ENCODE data around the gene ZMIZ1.

Gene ZMIZ1

DNA sequence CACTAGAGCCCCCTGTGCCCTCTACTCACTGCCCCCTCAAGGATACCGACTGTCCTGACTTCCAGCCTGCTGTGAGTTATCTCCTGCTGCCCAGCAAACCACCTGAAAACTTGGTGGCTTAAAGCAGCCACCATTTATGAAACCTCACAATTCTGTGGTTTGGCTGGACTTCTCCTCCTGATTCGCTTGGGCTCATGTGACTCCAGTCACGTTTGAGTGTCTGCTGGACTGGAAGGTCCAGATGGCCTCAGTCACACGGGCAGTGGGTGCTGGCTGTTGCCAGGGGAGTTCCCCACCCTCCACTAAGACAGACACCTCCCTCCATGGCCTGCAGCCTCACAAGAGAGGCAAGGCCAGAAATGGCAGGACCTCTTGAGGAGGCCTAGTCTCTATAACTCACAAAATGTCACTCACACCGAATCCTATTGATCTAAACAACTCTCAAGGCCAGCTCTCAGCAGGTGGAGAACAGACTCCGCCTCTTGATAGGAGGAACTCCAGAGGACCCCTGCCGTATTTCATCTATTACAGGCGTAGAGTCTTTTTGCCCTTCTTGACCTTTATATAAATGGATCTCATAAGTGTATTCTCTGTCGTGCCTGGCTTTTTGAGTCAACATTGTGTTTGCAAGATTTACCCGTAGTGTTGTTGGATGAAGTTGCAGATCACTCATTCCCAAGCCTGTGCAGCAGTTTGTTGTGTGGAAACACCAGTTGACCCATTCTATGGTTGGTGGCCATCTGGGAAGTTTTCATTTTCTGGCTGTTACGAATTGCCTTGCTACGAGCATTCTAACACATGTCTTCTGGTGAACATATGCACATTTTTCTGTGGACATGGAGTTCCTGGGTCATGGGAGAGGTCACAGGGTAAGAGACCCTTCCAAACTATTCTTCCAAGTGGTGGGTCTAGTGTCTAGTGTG lies 48.3 kb downstream of the ZMIZ1 start:
- no peak for DNase-seq (ENCODE audit: low read depth)

DNA sequence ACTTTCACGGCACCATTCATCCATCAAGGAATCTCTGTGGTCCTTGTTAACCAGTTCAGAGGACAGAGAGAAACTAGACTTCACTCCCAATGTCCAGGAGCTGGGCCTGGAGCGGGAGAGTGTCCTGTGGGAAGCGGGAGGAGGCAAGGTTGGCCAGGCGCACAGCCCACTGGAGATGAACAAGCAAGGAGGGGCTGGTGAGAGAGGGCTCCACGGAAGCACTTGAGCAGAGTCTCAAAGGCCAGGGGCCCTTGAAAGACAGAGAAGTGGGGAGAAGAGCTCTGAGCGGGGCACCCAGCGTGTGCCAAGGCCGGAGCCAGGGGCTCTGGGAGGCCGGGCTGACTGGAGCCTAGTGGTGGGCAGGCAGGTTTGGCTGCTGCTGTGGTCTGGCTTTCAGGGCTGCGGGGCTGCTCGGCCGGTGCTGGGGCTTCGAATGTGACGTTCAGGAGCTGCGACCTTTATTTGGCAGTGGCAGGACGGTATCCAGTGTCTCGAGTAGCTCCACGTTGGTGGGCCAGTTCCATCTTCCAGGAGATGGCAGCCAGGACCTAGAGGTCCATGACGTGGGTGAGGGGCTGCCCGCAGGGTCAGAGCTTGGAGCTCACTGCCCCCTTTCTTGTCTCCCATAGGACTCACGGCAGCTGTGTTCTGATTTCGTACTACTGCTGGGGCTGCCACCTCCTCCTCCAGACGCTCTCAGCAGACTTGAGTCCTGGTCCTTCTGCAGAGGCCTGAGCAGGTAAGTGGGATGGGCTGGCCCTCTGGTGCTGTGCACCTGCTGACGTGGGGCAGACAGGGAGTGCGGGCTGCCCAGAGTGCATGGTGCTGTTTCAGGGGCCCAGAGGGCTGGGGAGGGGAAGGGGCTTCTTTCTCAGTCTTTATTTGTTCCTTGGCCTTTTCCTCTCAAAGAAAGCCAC lies 49.8 kb downstream of the ZMIZ1 start:
- DNase-seq (ENCODE audit: low read depth): no peak

DNA sequence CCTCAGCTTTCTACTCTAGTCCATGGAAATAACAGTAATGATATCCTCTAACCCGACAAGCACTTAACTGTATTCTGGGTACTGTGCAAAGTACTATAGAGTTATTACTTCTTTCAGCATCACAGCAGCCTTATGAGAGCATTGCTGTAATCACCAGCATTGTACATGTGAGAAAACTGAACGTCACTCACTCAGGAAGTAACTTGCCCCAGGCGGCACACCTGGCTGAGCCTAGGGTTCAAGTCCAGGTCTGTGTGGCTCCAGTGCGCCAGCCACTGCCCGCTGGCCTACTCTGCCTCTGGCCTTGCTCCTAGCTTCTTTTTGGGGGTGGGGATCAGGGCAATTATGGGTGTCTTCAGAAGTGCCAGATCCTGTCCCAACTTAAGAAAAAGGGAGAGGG lies 50.5 kb downstream of the ZMIZ1 start:
- DNase-seq (ENCODE audit: low read depth): no peak

DNA sequence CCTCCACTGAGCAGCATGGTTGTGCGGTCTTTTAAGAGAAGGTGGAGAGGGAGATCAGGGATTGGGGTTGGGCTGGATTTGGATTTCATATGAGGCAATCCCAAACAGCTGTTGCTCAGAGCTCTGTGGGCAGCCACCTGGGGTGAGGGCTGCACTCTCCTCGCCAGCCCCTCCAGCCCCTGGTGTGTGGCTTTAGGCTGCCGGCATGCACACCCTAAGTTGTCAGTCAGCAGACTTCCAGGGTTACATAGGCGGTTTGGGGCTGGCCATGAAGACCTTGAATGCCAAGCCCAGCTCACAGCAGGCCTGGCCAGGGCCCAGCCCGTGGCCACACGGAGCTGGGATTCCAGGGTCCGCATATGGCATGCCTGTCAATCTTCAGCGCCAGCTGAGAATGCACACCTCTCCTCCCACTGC lies 54.8 kb downstream of the ZMIZ1 start:
- DNase-seq (ENCODE audit: low read depth): no peak

DNA sequence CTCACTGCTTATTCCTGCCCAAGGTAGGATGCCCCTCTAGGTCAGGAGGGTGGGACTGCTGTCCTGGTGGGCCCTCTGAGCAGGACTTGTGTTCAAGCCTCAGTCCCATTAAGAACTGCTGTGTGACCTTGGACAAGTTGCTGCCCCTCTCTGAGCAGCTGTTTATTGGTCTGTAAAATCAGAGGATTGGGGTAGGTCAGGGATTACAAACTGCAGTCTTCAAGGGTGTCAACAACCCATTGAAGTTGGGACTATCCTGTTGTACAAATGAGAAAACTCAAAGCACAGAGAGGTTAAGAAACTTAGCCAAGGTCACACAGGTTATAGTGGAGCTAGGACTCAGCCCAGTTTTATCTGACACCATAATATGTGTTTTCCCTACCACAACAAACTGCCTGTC lies 55.3 kb downstream of the ZMIZ1 start:
- no peak for DNase-seq (ENCODE audit: low read depth)

DNA sequence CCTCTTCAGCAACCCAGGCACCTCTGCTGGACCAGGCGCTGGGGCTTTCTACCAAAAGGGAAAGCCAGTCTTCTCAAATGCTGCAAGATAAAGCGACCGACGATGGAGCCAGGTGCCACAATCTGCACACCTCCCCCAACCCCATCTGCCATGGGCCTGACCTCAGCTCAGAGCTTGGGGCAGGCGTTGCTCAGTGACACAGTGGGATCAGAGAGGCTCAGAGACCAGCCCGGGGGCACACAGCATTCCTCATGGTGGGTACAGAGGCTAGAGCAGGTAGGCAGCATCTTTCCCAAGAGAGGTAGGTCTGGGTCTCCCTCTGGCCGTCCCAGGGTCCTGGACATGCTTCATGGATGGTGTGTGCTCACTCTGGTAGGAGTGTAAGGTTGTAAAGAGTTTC lies 56.3 kb downstream of the ZMIZ1 start:
- no peak for DNase-seq (ENCODE audit: low read depth)

DNA sequence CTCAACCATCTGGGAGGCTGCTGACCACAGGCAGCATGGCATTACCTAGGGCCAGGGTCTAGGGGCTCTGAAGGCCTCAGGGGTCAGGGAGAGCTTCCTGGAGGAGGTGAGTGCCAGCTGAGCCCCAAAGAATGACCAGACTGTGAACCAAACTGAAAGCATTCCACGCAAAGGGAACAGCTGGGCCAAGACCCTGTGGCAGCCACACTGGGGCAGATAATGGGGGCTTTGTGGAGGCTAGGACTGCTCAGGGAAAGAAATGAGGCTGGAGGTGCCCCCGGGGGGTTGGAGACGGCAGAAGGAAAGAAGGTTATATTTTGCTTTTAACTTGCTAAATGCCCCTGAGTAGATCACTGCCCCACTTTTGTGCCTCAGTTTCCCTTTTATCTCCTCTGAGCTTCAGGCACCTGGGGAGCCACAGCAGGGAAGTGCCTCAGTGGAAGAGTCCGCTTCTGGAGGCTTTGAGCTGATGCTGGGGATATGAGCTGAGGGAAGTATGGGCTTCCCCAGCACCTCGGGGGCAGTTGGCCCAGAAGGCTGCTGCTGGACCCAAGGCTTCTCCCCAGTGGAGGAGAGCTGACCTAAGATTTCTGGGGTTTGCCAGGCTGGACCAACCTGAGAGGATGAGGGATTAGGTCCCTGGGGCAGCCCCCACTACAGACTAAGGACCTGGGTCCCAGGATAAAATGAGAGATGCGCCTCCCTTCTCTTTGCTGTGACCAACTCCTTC lies 57.8 kb downstream of the ZMIZ1 start:
- DNase-seq (ENCODE audit: low read depth): no peak

DNA sequence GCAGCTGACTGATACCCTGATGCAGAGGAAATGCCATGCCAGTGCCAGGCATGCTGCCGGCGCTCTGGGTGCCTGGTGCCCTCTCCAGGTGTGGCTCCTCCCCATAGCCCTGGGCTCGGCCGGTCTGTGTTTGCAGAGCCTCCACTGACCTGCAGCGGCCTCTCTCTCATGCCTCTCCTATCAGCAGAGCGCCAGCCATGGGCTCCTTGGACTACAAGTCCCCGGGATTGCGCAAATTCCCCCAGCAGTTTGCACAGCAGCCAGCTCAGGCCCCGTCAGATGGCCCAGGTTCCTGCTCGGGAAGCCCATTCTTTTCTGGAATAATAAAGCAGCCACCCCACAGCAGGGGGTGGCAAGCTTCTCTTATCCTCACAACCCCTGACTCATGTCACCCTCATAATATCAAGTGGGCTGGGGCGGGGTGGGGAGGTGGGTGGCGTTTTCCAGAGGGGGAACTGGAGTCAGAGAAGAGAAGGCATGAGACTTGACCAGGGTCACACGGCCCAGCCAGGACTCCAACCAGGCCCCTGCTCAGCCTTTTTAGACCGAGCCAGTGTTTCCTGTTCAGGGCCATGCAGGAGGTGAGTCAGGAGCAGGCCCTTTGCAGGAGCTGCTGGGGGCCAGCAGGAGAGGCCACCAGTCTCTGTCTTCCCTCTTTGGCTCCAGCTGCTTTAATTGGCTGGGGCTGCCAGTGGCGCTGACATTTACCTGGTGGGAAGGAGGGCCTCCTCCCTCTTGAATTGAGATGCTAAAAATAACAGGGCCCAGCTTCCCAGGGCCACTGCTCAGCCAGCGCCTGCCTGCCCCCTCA lies 58.6 kb downstream of the ZMIZ1 start:
- DNase-seq (ENCODE audit: low read depth): no peak

DNA sequence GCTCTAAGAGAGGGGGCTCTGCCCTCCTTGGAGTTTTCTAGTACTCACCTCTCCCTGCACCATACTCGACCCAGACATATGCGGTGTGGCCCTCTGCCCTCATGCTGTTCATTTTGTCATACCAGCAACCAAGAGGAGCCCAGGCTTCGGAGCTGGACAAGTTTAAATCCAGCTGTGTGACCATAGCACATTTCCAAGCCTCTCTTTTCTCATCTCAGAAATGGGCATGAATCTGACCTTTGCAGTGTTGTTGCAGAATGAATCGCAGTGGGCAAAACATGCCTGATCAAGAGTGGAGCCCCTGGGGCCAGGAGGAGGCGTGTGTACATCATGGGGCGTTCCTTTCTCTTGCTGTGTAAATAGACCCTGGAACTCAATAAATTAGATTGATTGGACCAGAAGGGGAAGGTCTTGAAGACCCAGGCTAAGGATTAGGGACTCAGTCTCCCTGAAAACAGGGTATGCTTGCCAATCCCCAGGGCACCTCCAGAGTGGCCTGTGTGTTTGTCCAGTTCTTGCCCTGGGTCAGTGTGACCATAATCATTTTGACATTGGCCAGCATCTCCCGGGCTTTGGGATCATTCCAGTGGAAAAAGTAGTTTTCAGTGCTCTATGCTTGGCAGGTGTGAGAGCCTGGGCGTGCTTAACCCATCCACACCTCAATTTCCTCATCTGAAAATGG lies 59.6 kb downstream of the ZMIZ1 start:
- no peak for DNase-seq (ENCODE audit: low read depth)

DNA sequence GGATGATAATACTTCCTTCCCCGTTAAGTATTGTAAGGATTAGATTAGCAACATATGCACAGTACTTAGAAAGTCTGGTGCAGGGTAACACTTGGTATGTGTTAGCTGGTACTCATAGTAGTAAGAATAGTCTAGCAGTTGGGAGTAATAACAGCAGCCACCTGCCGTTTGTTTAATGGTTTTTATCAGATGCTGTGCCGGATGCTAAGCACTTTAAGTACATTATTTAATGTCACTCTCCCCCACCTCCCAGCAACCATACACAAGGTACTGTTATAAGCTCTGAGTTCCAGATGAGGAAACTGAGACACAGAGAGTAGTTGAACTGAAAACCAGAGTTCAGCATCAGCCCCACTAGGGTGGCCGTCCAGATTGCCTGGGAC lies 60.1 kb downstream of the ZMIZ1 start:
- no peak for DNase-seq (ENCODE audit: low read depth)

DNA sequence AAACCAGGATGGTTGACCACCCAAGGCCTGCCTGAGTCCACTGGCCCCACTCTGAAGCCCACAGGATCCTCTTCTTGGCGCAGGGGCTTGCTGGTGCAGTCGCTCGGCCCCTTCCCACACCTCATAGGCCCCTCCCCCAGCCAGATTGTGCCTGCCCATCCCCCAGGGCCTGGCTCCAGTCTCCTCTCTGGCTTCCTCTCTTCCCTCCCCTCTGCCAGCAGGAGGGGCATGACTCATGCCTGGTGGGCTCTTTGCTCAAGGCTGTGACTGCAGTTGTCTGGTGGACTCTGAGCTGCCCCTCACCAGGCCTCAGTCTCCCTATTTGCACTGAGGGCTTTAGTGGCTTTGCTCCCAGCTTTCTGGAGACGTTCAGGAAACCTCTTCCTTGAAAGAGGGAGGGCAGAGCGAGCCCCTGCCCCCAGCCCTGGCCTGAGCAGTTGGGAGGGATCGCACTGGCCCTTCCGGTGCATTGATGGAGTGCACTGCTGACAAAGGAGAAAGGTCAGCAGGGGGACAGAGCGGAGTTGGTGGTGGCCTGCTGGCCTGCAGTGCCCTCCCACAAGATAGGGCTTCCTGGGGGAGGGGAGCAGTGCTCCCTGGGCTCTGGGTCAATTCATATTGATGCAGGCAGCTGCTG lies 60.7 kb downstream of the ZMIZ1 start:
- DNase-seq (ENCODE audit: low read depth): no peak

DNA sequence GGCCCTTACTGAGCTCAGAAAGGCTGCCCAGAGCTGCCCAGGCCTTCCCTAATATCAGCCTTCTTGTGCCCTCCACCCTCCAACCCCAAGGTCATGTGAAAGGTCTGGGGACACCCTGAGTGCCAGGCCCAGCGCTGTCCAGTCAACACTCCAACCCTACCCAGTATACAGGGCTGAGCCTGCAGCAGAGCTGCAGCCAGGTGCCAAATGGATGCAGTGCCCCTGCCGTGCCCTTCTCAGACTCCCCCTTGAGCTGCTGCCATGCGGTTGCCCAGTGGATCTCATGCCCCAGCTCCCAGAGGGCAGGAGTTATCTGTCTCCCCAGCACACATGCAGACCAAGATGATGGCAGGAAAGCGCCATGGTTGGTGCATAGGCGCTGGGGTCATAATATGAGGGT lies 61.5 kb downstream of the ZMIZ1 start:
- no peak for DNase-seq (ENCODE audit: low read depth)

DNA sequence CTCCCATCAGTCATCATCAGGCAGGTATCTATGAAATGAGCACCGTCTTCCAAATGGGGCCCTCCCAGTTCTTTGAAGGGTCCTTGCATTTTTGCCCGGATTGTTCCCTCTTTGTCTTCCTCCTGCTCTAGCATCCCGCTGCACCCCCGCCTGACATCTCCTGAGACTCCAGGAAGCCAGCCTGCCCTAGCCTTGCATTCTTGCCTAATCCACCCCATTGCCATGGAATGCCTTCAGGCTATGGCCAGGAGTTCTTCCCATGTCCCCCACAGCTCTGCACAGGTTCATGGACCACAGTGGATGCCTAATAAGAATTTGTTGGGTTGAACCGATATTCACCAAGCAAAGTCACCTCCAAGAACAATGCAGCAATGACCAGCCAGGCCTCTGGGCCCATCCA lies 62.1 kb downstream of the ZMIZ1 start:
- no peak for DNase-seq (ENCODE audit: low read depth)

DNA sequence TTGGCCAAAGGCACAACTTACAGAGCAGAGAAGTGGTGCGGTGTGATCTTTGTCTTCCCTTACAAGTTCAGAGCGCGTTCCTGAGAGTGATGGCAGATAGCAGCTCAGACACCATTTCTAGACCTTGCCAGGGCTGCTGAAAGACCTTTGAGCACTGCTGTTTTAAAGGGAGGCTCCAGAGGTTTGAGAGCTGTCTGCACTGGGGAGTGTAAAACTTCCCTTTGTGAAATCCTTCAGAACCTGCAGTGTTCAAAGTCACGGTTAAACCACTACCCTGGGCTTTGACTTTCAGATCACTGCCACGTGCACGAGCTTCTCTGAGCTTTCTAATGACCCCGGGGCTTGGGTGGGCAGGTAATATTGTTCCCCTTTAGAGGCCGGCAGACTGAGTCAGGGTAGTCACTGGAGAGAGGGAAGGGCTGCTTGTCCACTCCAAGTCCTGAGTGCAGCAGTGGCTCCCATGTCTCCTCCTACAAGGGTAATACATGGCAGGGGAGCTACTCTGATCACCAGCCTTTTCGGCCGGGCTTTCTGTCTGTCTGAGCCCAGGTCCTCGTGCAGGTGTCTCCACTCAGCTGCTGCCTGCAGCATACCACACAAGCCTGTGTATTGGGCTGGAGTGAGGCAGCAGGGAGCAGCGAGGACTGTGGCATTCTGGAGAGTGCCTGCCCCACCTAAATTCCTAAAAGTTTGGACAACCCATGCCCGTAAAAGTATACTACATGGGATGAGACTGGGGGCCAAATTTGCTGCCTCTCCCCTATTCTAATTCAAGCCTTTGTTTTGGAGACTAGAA lies 63.3 kb downstream of the ZMIZ1 start:
- no peak for DNase-seq (ENCODE audit: low read depth)

DNA sequence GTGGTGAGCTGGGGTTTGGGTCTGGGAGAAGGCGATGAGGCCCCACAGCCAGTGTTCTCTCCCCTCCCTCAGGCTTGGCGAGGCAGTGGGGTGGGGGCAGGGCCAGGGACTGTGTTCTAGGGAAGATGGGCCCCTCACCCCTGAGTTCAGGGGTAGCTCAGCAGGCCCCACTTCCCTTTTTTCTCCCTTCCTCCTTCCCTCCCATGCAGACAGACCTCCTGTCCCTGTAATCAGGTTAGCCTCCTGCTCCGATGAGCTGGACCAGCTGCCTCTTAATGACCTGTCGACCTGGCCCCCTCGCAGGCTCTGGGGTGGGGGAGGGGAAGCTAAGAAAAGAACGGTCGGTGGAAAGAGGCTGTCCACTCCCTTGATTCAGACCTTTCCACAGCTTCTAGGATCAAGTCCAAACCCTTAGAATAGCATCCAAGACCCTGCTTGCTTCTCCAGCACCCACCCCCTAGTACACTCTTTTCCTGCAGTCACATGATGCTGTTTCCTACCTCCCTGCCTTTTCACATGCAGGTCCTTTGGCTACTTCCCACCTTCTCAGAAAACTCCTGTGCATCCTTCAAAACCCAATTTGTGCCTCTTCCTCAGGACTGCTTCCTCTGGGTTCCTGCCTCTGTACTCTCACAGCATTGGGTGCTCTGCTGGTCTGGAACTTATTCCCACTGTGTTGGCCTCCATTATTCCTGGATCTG lies 64.1 kb downstream of the ZMIZ1 start:
- DNase-seq (ENCODE audit: low read depth): no peak

DNA sequence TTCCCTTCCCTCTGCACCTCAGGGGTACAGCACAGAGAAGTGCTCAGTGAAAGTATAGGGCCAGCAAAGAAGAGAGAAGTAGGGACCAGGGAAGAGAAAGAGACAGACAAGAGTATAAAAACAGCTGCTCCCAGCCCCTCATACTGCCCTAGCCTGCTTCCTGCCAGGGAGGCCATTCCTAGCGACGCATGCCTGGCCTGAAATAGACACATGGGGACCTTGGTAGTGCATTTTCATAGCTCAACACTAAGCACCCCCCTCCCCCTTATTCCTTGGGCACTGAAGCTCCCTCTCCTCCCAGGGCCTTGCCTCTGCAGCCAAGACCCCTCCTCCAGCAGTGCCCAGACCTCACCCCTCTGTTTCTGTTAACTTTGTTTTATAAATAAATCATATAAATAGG lies 64.7 kb downstream of the ZMIZ1 start:
- DNase-seq (ENCODE audit: low read depth): no peak

DNA sequence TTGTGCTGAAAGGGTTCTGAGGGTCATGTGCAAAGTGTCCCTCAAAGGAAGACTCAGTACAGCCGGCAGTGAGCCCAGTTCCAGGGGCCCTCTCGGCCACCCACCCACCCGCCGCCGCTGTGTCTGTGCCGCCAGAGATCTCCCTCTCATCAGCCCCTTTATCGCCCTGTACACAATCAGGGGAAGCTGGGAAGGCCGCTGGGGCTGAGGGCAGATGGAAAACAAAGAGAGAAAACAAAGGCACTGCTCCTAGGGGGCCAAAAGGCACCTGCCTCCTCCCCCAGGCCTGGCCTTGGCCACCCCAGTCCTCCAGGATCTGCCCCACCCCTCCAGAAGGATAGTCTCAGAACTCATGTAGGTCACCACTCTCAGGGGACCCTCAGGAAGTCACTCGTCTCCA lies 67.0 kb downstream of the ZMIZ1 start:
- no peak for DNase-seq (ENCODE audit: low read depth)

DNA sequence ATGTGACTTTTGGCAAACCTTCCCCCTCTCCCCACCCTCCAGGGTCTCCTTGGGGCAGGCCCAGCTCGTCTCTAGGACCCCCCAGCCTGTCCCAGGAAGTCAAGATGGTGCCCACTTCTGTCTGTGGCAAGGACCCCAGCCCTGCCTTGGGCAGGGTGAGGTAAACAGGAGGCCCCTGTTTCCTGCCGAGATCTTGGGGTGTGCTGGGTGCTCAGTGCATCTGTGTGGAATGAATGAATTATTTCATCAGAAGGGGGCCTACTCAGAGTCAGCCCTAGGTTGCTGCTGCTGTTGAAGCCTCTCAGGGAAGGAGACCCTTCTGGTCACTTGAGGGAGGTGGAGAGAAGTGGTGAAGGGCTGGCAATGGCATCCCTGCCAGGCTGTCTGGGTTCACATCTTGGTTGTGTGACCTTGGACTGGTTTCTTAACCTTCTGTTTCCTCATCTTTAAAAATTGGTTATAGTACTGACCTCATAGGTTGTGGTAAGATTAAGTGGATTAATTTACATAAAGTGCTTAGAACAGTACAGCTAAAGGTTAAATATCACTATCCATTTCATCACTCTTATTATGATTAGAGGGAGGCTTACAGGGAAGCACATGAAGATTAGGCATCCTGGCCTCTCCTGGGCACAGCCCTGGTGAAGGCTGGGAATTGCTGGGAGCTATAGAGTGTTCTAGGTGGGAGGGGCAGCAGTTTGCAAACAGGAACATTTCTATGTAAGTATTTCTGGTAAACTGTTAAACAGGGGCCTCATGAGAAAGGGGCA lies 67.7 kb downstream of the ZMIZ1 start:
- DNase-seq (ENCODE audit: low read depth): no peak
